ENCODE data around the gene DPAGT1. TPM values are rescaled to one million over a fixed set of nuclear protein-coding genes. Genes with fewer than 3 reads are reported as not detected.

The DPAGT1 gene
- 20.2 and 27.5 TPM in 2 replicates for total RNA-seq

GRCh38 chr11:119101759-119102423 is at the start of gene DPAGT1:
DPAGT1 (minus strand) TSS chr11:119101853; CDS start chr11:119101655, 198 bp downstream.

GRCh38 chr11:119149018-119149785 is 47.5 kb upstream of the DPAGT1 start, which contains the start of gene ABCG4:
ABCG4 (plus strand) TSS chr11:119149052; CDS start chr11:119149966, 914 bp downstream.

GRCh38 chr11:119121008-119121810 is 19.6 kb upstream of the DPAGT1 start, which contains the start of gene HINFP:
HINFP (plus strand) TSS chr11:119121580; CDS start chr11:119126945, 5,365 bp downstream.

GRCh38 chr11:119106564-119107537 is 5.2 kb upstream of the DPAGT1 start, which contains the start of gene C2CD2L:
C2CD2L (plus strand) TSS chr11:119107344; CDS start chr11:119107742, 398 bp downstream.

GRCh38 chr11:119084663-119085436 is 16.8 kb downstream of the DPAGT1 start, which contains the start of gene HMBS:
HMBS (plus strand) TSS chr11:119084881; CDS start chr11:119085034, 153 bp downstream.

GRCh38 chr11:119067371-119068222 is 34.1 kb downstream of the DPAGT1 start, which contains the start of gene VPS11:
VPS11 (plus strand) TSS chr11:119067818; CDS start chr11:119067824, 6 bp downstream.

GRCh38 chr11:119057000-119057769 is 44.5 kb downstream of the DPAGT1 start, which contains the start of gene HYOU1:
HYOU1 (minus strand) TSS chr11:119057205; CDS start chr11:119056160, 1,045 bp downstream.

Other genes with a start within 250 kb of the DPAGT1 start
- under 0.01 TPM in 1 of 2 replicates, not detected in the other for gene CXCR5, start 218.0 kb downstream of the DPAGT1 start, total RNA-seq
- gene BCL9L, start 175.9 kb downstream of the DPAGT1 start, total RNA-seq, result 22.4 and 30.1 TPM in 2 replicates
- not detected in 2 replicates for gene UPK2, start 145.6 kb downstream of the DPAGT1 start, total RNA-seq
- gene FOXR1, start 130.1 kb downstream of the DPAGT1 start, total RNA-seq, result not detected in 2 replicates
- 10.7 and 13.5 TPM in 2 replicates for gene CENATAC, start 103.7 kb downstream of the DPAGT1 start, total RNA-seq
- gene RPS25, start 83.5 kb downstream of the DPAGT1 start, total RNA-seq, result 2,545 and 3,713 TPM in 2 replicates
- 65.6 and 88.4 TPM in 2 replicates for gene TRAPPC4, start 83.1 kb downstream of the DPAGT1 start, total RNA-seq
- gene SLC37A4, start 71.0 kb downstream of the DPAGT1 start, total RNA-seq, result 16.4 and 19.3 TPM in 2 replicates
- gene HYOU1, start 44.6 kb downstream of the DPAGT1 start, total RNA-seq, result 106 and 158 TPM in 2 replicates
- gene VPS11, start 34.0 kb downstream of the DPAGT1 start, total RNA-seq, result 19.0 and 19.6 TPM in 2 replicates
- 17.4 and 21.3 TPM in 2 replicates for gene HMBS, start 17.0 kb downstream of the DPAGT1 start, total RNA-seq
- gene C2CD2L, start 5.5 kb upstream of the DPAGT1 start, total RNA-seq, result 1.4 and 1.9 TPM in 2 replicates
- 13.0 and 27.5 TPM in 2 replicates for gene HINFP, start 19.7 kb upstream of the DPAGT1 start, total RNA-seq
- gene ABCG4, start 47.2 kb upstream of the DPAGT1 start, total RNA-seq, result not detected in 2 replicates
- gene NLRX1, start 66.9 kb upstream of the DPAGT1 start, total RNA-seq, result 24.5 and 27.0 TPM in 2 replicates
- not detected in 2 replicates for gene NHERF4, start 83.6 kb upstream of the DPAGT1 start, total RNA-seq
- 9.0 and 9.6 TPM in 2 replicates for gene CBL, start 104.5 kb upstream of the DPAGT1 start, total RNA-seq
- 44.1 and 177 TPM in 2 replicates for gene MCAM, start 215.3 kb upstream of the DPAGT1 start, total RNA-seq
- 3.1 and 4.9 TPM in 2 replicates for gene RNF26, start 232.7 kb upstream of the DPAGT1 start, total RNA-seq
- gene C1QTNF5, start 239.0 kb upstream of the DPAGT1 start, total RNA-seq, result 0.43 and 1.2 TPM in 2 replicates
- not detected in 2 replicates for gene MFRP, start 244.9 kb upstream of the DPAGT1 start, total RNA-seq